HL-60 (cell line): Measurements from ENCODE around the gene UBASH3A.
"Not testable (repeated sequence)": the region's sequence is repeated elsewhere in the genome, so short reads cannot be mapped to it uniquely, and the experiment has no call there.

Experiments used
- DNase-seq, 2 experiments: peaks; one replicate each; pipeline ENCODE4 v3.0.0-alpha.2; 2010 to 2020; ENCODE audit warnings: low read depth in 1 of 2, low spot score in 1 of 2
- H3K27ac ChIP-seq: fragments of 250-450 bp; sonication (Bioruptor Pico); replicated peaks from 2 replicates; pipeline ENCODE4 v1.5.1; 2020; ENCODE audit warnings: mild to moderate bottlenecking, moderate library complexity
- H3K27me3 ChIP-seq: fragments of 250-450 bp; sonication (Bioruptor Pico); 2 replicates; pipeline ENCODE4 v1.5.1; 2021; ENCODE audit warnings: mild to moderate bottlenecking, moderate library complexity; ENCODE audit not compliant: insufficient read depth, poor library complexity, severe bottlenecking
- H3K4me3 ChIP-seq: replicated peaks from 2 replicates; pipeline ENCODE4 v1.5.1; 2011; ENCODE audit warnings: mild to moderate bottlenecking, control low read depth, low read length; ENCODE audit not compliant: insufficient read depth
- GABPA ChIP-seq: IDR thresholded peaks from 2 replicates; pipeline ENCODE4 v1.6.1; 2012; ENCODE audit warnings: low read depth
- POLR2AphosphoS5 ChIP-seq: IDR thresholded peaks from 2 replicates; pipeline ENCODE4 v1.6.1; 2012; ENCODE audit warnings: low read depth
- SPI1 ChIP-seq: IDR thresholded peaks from 2 replicates; pipeline ENCODE4 v1.6.1; 2012; ENCODE audit warnings: low read depth, mild to moderate bottlenecking, borderline replicate concordance
- TF ChIP-seq, protein P1 (sequence below): IDR thresholded peaks from 2 replicates; pipeline ENCODE4 v1.6.1; 2012; ENCODE audit warnings: low read depth; ENCODE audit not compliant: insufficient replicate concordance
- TF ChIP-seq, protein P2 (sequence below): IDR thresholded peaks from one replicate; pipeline ENCODE4 v1.5.1; 2011; ENCODE audit warnings: low read length, control low read depth, inconsistent platforms; ENCODE audit not compliant: insufficient read depth

Gene UBASH3A

GRCh38 chr21:42406201-42406621, 2.5 kb downstream of the UBASH3A start:
- DNase-seq, result no peak
- no peak overlapping the region for H3K27ac ChIP-seq
- H3K27me3 ChIP-seq, result no peaks in the 10 kb centered on the region
- H3K4me3 ChIP-seq, result no peak overlapping the region
- TF ChIP-seq POLR2AphosphoS5 (no peak), GABPA (no peak), SPI1 (no peak)
- TF ChIP-seq, protein P1, sequence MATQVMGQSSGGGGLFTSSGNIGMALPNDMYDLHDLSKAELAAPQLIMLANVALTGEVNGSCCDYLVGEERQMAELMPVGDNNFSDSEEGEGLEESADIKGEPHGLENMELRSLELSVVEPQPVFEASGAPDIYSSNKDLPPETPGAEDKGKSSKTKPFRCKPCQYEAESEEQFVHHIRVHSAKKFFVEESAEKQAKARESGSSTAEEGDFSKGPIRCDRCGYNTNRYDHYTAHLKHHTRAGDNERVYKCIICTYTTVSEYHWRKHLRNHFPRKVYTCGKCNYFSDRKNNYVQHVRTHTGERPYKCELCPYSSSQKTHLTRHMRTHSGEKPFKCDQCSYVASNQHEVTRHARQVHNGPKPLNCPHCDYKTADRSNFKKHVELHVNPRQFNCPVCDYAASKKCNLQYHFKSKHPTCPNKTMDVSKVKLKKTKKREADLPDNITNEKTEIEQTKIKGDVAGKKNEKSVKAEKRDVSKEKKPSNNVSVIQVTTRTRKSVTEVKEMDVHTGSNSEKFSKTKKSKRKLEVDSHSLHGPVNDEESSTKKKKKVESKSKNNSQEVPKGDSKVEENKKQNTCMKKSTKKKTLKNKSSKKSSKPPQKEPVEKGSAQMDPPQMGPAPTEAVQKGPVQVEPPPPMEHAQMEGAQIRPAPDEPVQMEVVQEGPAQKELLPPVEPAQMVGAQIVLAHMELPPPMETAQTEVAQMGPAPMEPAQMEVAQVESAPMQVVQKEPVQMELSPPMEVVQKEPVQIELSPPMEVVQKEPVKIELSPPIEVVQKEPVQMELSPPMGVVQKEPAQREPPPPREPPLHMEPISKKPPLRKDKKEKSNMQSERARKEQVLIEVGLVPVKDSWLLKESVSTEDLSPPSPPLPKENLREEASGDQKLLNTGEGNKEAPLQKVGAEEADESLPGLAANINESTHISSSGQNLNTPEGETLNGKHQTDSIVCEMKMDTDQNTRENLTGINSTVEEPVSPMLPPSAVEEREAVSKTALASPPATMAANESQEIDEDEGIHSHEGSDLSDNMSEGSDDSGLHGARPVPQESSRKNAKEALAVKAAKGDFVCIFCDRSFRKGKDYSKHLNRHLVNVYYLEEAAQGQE, result no peak
- TF ChIP-seq, protein P2, sequence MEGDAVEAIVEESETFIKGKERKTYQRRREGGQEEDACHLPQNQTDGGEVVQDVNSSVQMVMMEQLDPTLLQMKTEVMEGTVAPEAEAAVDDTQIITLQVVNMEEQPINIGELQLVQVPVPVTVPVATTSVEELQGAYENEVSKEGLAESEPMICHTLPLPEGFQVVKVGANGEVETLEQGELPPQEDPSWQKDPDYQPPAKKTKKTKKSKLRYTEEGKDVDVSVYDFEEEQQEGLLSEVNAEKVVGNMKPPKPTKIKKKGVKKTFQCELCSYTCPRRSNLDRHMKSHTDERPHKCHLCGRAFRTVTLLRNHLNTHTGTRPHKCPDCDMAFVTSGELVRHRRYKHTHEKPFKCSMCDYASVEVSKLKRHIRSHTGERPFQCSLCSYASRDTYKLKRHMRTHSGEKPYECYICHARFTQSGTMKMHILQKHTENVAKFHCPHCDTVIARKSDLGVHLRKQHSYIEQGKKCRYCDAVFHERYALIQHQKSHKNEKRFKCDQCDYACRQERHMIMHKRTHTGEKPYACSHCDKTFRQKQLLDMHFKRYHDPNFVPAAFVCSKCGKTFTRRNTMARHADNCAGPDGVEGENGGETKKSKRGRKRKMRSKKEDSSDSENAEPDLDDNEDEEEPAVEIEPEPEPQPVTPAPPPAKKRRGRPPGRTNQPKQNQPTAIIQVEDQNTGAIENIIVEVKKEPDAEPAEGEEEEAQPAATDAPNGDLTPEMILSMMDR, result no peak

- Histone ChIP-seq H3K27ac (no peak overlapping the region), H3K27me3 (no peaks in the 10 kb centered on the region), H3K4me3 (no peak overlapping the region)
- no peak for DNase-seq
- TF ChIP-seq, protein P1, result no peak
Measured at GRCh38 chr21:42406866-42407265, 3.2 kb downstream of the UBASH3A start.

GRCh38 chr21:42407476-42407875, 3.8 kb downstream of the UBASH3A start:
- Histone ChIP-seq H3K27ac (no peak overlapping the region), H3K4me3 (no peak overlapping the region), H3K27me3 (no peaks in the 10 kb centered on the region)
- no peak for DNase-seq
- TF ChIP-seq, protein P2, result no peak
- TF ChIP-seq SPI1, result no peak
- no peak for TF ChIP-seq GABPA
- TF ChIP-seq, protein P1, result no peak
- TF ChIP-seq POLR2AphosphoS5, result no peak

DNA sequence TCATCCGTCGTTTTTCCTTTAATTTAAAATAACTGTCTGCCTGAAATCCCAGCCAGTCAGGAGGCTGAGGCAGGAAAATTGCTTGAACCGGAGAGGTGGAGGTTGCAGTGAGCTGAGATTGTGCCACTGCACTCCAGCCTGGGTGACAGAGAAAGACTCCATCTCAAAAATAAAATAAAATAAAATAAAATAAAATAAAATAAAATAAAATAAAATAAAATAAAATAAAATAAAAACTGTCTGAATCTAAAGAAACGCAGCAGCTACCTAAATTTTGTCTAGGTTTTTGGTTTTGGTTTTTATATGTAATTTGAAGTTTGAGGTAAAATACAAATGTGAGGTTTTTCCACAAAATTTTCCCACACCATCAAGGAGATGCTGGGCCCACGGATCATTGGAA, 5.0 kb downstream of the UBASH3A start:
- not testable (repeated sequence) for DNase-seq, H3K4me3 ChIP-seq, H3K27ac ChIP-seq, H3K27me3 ChIP-seq
